Parathyroid adenoma (tissue), 2 donors: ENCODE data around the gene ZNF860.
"Not testable (repeated sequence)": the region's sequence is repeated elsewhere in the genome, so short reads cannot be mapped to it uniquely, and the experiment has no call there.

Experiments used
- H2AFZ ChIP-seq: fragments of 300-600 bp; sonication (generic); one replicate; pipeline ENCODE4 v1.7.0; 2017; ENCODE audit warnings: antibody characterized with exemption, mild to moderate bottlenecking
- H3K27ac ChIP-seq: fragments of 300-600 bp; sonication (generic); one replicate; pipeline ENCODE4 v1.7.0; 2017
- H3K27me3 ChIP-seq: fragments of 300-600 bp; sonication (generic); one replicate; pipeline ENCODE4 v1.7.0; 2017; ENCODE audit warnings: low read length; ENCODE audit not compliant: control insufficient read depth, insufficient read depth
- H3K36me3 ChIP-seq: fragments of 300-600 bp; sonication (generic); one replicate; pipeline ENCODE4 v1.7.0; 2017; ENCODE audit warnings: low read length; ENCODE audit not compliant: control insufficient read depth, insufficient read depth
- H3K4me1 ChIP-seq: fragments of 300-600 bp; sonication (generic); one replicate; pipeline ENCODE4 v1.7.0; 2017; ENCODE audit warnings: control low read depth
- H3K4me2 ChIP-seq: fragments of 300-600 bp; sonication (generic); one replicate; pipeline ENCODE4 v1.7.0; 2017; ENCODE audit warnings: low read length
- H3K4me3 ChIP-seq: fragments of 300-600 bp; sonication (generic); one replicate; pipeline ENCODE4 v1.7.0; 2017; ENCODE audit warnings: low read depth, low read length
- H3K79me2 ChIP-seq: fragments of 300-600 bp; sonication (generic); one replicate; pipeline ENCODE4 v1.7.0; 2017; ENCODE audit warnings: control low read depth
- H3K9ac ChIP-seq: fragments of 300-600 bp; sonication (generic); one replicate; pipeline ENCODE4 v1.7.0; 2017; ENCODE audit warnings: mild to moderate bottlenecking
- H3K9me3 ChIP-seq: fragments of 300-600 bp; sonication (generic); one replicate; pipeline ENCODE4 v1.7.0; 2017; ENCODE audit warnings: low read length; ENCODE audit not compliant: control insufficient read depth
- CTCF ChIP-seq: fragments of 300-600 bp; sonication (generic); IDR thresholded peaks from one replicate; pipeline ENCODE4 v1.7.0; 2017; ENCODE audit warnings: antibody characterized with exemption, mild to moderate bottlenecking
- donor health status: primary hyperparathyroidism.

ZNF860 gene

GRCh38 chr3:32004113-32004765 is 22.7 kb downstream of the ZNF860 start:
- no peak for TF ChIP-seq CTCF
- Histone ChIP-seq H3K4me2 (no peak overlapping the region), H3K4me1 (no peaks in the 10 kb centered on the region), H3K4me3 (no peak overlapping the region), H3K9me3 (no peaks in the 10 kb centered on the region), H3K36me3 (no peaks in the 10 kb centered on the region), H3K9ac (no peak overlapping the region), H3K79me2 (no peaks in the 10 kb centered on the region), H2AFZ (no peak overlapping the region), H3K27me3 (no peaks in the 10 kb centered on the region), H3K27ac (no peak overlapping the region)

GRCh38 chr3:32009101-32009500 is 27.6 kb downstream of the ZNF860 start:
- Histone ChIP-seq H3K27ac (no peak overlapping the region), H3K36me3 (no peaks in the 10 kb centered on the region), H3K79me2 (no peaks in the 10 kb centered on the region), H2AFZ (no peak overlapping the region), H3K27me3 (no peaks in the 10 kb centered on the region), H3K9ac (no peak overlapping the region), H3K4me1 (no peaks in the 10 kb centered on the region), H3K4me3 (no peak overlapping the region), H3K4me2 (no peak overlapping the region), H3K9me3 (no peaks in the 10 kb centered on the region)
- no peak for TF ChIP-seq CTCF

GRCh38 chr3:32009957-32010356 is 28.4 kb downstream of the ZNF860 start:
- Histone ChIP-seq H3K4me2 (no peak overlapping the region), H3K9me3 (no peaks in the 10 kb centered on the region), H2AFZ (no peak overlapping the region), H3K4me1 (no peaks in the 10 kb centered on the region), H3K9ac (no peak overlapping the region), H3K27ac (no peak overlapping the region), H3K4me3 (no peak overlapping the region), H3K79me2 (no peaks in the 10 kb centered on the region), H3K36me3 (no peaks in the 10 kb centered on the region), H3K27me3 (no peaks in the 10 kb centered on the region)
- TF ChIP-seq CTCF = no peak

- H3K27me3 ChIP-seq, H3K4me1 ChIP-seq, H3K79me2 ChIP-seq, H3K9me3 ChIP-seq, H3K4me3 ChIP-seq, H3K36me3 ChIP-seq, H2AFZ ChIP-seq, H3K9ac ChIP-seq, H3K27ac ChIP-seq, H3K4me2 ChIP-seq: not testable (repeated sequence)
Measured at GRCh38 chr3:32010699-32011098, 29.1 kb downstream of the ZNF860 start.

- H3K9ac ChIP-seq, H3K36me3 ChIP-seq, H3K4me3 ChIP-seq, H3K9me3 ChIP-seq, H3K79me2 ChIP-seq, H3K27ac ChIP-seq, H3K27me3 ChIP-seq, H3K4me1 ChIP-seq, H3K4me2 ChIP-seq, H2AFZ ChIP-seq: not testable (repeated sequence)
Measured at GRCh38 chr3:32015638-32016037, 34.1 kb downstream of the ZNF860 start.

- TF ChIP-seq CTCF = no peak
- no peak overlapping the region for H3K9ac ChIP-seq
- H3K27me3 ChIP-seq = no peaks in the 10 kb centered on the region
- H2AFZ ChIP-seq = no peak overlapping the region
- no peaks in the 10 kb centered on the region for H3K4me1 ChIP-seq
- H3K9me3 ChIP-seq = no peaks in the 10 kb centered on the region
- H3K27ac ChIP-seq = no peak overlapping the region
- no peaks in the 10 kb centered on the region for H3K79me2 ChIP-seq
- H3K4me3 ChIP-seq = no peak overlapping the region
- H3K36me3 ChIP-seq = no peaks in the 10 kb centered on the region
- H3K4me2 ChIP-seq = no peak overlapping the region
Measured at GRCh38 chr3:32017286-32017685, 35.7 kb downstream of the ZNF860 start.
